HepG2 (cell line): ENCODE data around the gene TC2N. TPM values are rescaled to one million over a fixed set of nuclear protein-coding genes. Genes with fewer than 3 reads are reported as not detected.

Experiments
- CREB1 ChIP-seq, 2 experiments: fragments of 450-650 bp in 1 of 2; IDR thresholded peaks; 2 replicates each; pipeline ENCODE4 v1.6.1; 2016 to 2017; ENCODE audit warnings: control low read depth in 1 of 2, mild to moderate bottlenecking in 1 of 2, missing compliant biosample characterization in 1 of 2, missing genetic modification characterization in 1 of 2
- DNMT3B ChIP-seq: conservative IDR thresholded peaks from 2 replicates; pipeline ENCODE4 v1.6.1; 2016; ENCODE audit warnings: missing biosample characterization, control low read depth
- FOXA1 ChIP-seq, 2 experiments: fragments of 450-650 bp in 1 of 2; sonication (generic) in 1 of 2; formaldehyde crosslinking in 1 of 2; IDR thresholded peaks; 2 replicates each; pipeline versions ENCODE4 v1.4.0 to v1.6.1; 2016 to 2020; ENCODE audit warnings: missing genetic modification reagents in 1 of 2
- FOXA3 ChIP-seq: IDR thresholded peaks from 2 replicates; pipeline ENCODE4 v1.6.1; 2016; ENCODE audit warnings: missing genetic modification reagents, missing compliant biosample characterization
- HNRNPLL ChIP-seq: fragments of 200-400 bp; formaldehyde crosslinking; IDR thresholded peaks from 2 replicates; pipeline ENCODE4 v1.6.1; 2017; ENCODE audit warnings: mild to moderate bottlenecking, low read depth, low read length; ENCODE audit not compliant: poor library complexity, severe bottlenecking
- ISL2 ChIP-seq: sonication (generic); formaldehyde crosslinking; IDR thresholded peaks from 2 replicates; pipeline ENCODE4 v1.5.0; 2020; ENCODE audit warnings: missing genetic modification reagents
- MTA3 ChIP-seq: sonication (generic); formaldehyde crosslinking; IDR thresholded peaks from 2 replicates; pipeline ENCODE4 v1.4.0; 2020; ENCODE audit warnings: missing genetic modification reagents
- POGZ ChIP-seq: sonication (generic); formaldehyde crosslinking; IDR thresholded peaks from 2 replicates; pipeline ENCODE4 v1.4.0; 2020; ENCODE audit warnings: mild to moderate bottlenecking, missing genetic modification reagents
- THAP11 ChIP-seq: IDR thresholded peaks from 2 replicates; pipeline ENCODE4 v1.6.1; 2016; ENCODE audit warnings: missing biosample characterization, missing genetic modification reagents
- ZNF232 ChIP-seq: sonication (generic); formaldehyde crosslinking; IDR thresholded peaks from 2 replicates; pipeline ENCODE4 v1.4.0; 2020; ENCODE audit warnings: missing genetic modification reagents, borderline replicate concordance
- ZNF7 ChIP-seq: IDR thresholded peaks from 2 replicates; pipeline ENCODE4 v1.6.1; 2016; ENCODE audit warnings: missing biosample characterization, missing genetic modification reagents
- ZSCAN22 ChIP-seq: sonication (generic); formaldehyde crosslinking; IDR thresholded peaks from 2 replicates; pipeline ENCODE4 v1.4.0; 2020; ENCODE audit warnings: mild to moderate bottlenecking, missing genetic modification reagents
- ZSCAN31 ChIP-seq: sonication (generic); formaldehyde crosslinking; IDR thresholded peaks from 2 replicates; pipeline ENCODE4 v1.5.0; 2020; ENCODE audit warnings: low read depth, mild to moderate bottlenecking, missing genetic modification reagents
- polyA plus RNA-seq, 8 experiments: library from polyadenylated mRNA; depleted of rRNA in 3 of 8; stranded (reverse) in 7 of 8; unstranded in 1 of 8; fragments of >200 nt; fragmentation: Illumina TruSeq in 4 of 8; extraction: Trizol in 4 of 8; gene quantifications; 2 replicates each; pipeline versions ENCODE4 v1.2.1 to v1.2.3, GENCODE V29; 2011 to 2016; ENCODE audit warnings: low read depth in 4 of 8, missing spikeins in 1 of 8, mixed read lengths in 1 of 8; ENCODE audit not compliant: insufficient read depth in 1 of 8
- total RNA-seq, 5 experiments: library from RNA; depleted of rRNA; stranded (reverse); fragments of >200 nt; fragmentation: Illumina TruSeq; extraction: Trizol; gene quantifications; 2 replicates each; pipeline ENCODE4 v1.2.3, GENCODE V29; 2016; ENCODE audit warnings: low read depth in 1 of 5
- TF ChIP-seq, protein P1 (sequence below): sonication (generic); IDR thresholded peaks from 2 replicates; pipeline ENCODE4 v1.6.1; 2016; ENCODE audit warnings: low read depth, borderline replicate concordance
- TF ChIP-seq, protein P2 (sequence below): fragments of 450-650 bp; IDR thresholded peaks from 2 replicates; pipeline ENCODE4 v1.6.1; 2016
- TF ChIP-seq, protein P3 (sequence below): sonication (generic); formaldehyde crosslinking; conservative IDR thresholded peaks from 2 replicates; pipeline ENCODE4 v1.4.0; 2020; ENCODE audit warnings: missing genetic modification reagents
- TF ChIP-seq, protein P4 (sequence below): sonication (generic); formaldehyde crosslinking; IDR thresholded peaks from 2 replicates; pipeline ENCODE4 v1.9.0; 2022; ENCODE audit warnings: missing genetic modification reagents, mild to moderate bottlenecking, borderline replicate concordance
- TF ChIP-seq, protein P5 (sequence below): sonication (generic); formaldehyde crosslinking; IDR thresholded peaks from 2 replicates; pipeline ENCODE4 v1.4.0; 2020; ENCODE audit warnings: missing genetic modification reagents
- TF ChIP-seq, protein P6 (sequence below): sonication (generic); formaldehyde crosslinking; conservative IDR thresholded peaks from 2 replicates; pipeline ENCODE4 v1.8.1; 2023; ENCODE audit warnings: missing genetic modification reagents

TC2N gene
- total and polyA plus RNA-seq, 2 of the 13 experiments (the other 11 are each of a cell fraction or from before 2014, with no cell fraction given), result 0.03 TPM; not detected in 1

DNA sequence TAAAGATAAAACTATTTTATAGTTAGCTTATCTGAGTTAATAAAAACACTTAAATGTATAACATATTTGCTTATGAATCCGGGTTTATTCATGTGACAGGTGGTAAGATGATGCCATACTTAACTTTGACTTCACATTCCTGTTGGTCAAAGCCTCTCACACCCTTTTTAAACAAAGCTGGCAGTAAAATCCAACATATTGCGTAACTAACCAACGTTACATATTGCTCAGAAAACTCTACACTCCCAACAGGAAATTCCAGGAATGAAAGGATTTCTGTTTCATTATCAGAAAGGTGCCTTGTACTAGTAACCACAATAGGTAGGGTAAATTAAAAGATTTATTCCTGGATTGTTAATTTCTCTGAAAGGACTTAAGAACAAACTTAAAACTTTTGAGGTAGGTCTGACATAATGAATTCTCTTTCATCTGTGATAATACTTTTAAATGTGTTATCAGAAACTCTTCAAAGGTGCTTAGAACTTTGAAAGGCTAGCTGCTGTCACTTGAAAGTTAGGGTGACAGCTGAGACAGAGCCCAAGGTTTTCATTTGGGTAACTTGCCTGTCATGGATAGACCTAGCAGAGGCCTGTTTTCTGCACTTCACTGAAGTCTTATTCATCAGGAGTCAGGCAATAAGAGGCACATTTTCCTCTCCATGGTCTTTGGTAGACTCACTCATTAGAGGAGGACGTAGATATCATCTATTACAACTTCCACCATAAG is 111.6 kb downstream of the TC2N start (continued):
- TF ChIP-seq, protein P1, sequence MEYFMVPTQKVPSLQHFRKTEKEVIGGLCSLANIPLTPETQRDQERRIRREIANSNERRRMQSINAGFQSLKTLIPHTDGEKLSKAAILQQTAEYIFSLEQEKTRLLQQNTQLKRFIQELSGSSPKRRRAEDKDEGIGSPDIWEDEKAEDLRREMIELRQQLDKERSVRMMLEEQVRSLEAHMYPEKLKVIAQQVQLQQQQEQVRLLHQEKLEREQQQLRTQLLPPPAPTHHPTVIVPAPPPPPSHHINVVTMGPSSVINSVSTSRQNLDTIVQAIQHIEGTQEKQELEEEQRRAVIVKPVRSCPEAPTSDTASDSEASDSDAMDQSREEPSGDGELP, result peak; percentile 33; the same call in 1 of the 2 replicates
- TF ChIP-seq POGZ (CRISPR knock-in tag) (no peak), FOXA3 (CRISPR knock-in tag) (peak; percentile 76), DNMT3B (CRISPR knock-in tag) (no peak), ZSCAN31 (CRISPR knock-in tag) (no peak), ZSCAN22 (CRISPR knock-in tag) (no peak), THAP11 (CRISPR knock-in tag) (0 out of 2 replicates have a peak, but pooled peaks have one; percentile 40), ZNF232 (no peak), ISL2 (0 out of 2 replicates have a peak, but pooled peaks have one; percentile 30), FOXA1 (IDR thresholded peaks at IDR 0.05) (no peak), FOXA1 (CRISPR knock-in tag; IDR thresholded peaks at IDR 0.05) (peak; percentile 17; the same call in 1 of the 2 replicates), CREB1 (IDR thresholded peaks at IDR 0.05) (no peak), CREB1 (CRISPR knock-in tag; IDR thresholded peaks at IDR 0.05) (peak; percentile 57; the same call in 1 of the 2 replicates), ZNF7 (no peak), MTA3 (CRISPR knock-in tag) (no peak), HNRNPLL (no peak)
- TF ChIP-seq, protein P2, sequence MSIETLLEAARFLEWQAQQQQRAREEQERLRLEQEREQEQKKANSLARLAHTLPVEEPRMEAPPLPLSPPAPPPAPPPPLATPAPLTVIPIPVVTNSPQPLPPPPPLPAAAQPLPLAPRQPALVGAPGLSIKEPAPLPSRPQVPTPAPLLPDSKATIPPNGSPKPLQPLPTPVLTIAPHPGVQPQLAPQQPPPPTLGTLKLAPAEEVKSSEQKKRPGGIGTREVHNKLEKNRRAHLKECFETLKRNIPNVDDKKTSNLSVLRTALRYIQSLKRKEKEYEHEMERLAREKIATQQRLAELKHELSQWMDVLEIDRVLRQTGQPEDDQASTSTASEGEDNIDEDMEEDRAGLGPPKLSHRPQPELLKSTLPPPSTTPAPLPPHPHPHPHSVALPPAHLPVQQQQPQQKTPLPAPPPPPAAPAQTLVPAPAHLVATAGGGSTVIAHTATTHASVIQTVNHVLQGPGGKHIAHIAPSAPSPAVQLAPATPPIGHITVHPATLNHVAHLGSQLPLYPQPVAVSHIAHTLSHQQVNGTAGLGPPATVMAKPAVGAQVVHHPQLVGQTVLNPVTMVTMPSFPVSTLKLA, result no peak
- TF ChIP-seq, protein P3, sequence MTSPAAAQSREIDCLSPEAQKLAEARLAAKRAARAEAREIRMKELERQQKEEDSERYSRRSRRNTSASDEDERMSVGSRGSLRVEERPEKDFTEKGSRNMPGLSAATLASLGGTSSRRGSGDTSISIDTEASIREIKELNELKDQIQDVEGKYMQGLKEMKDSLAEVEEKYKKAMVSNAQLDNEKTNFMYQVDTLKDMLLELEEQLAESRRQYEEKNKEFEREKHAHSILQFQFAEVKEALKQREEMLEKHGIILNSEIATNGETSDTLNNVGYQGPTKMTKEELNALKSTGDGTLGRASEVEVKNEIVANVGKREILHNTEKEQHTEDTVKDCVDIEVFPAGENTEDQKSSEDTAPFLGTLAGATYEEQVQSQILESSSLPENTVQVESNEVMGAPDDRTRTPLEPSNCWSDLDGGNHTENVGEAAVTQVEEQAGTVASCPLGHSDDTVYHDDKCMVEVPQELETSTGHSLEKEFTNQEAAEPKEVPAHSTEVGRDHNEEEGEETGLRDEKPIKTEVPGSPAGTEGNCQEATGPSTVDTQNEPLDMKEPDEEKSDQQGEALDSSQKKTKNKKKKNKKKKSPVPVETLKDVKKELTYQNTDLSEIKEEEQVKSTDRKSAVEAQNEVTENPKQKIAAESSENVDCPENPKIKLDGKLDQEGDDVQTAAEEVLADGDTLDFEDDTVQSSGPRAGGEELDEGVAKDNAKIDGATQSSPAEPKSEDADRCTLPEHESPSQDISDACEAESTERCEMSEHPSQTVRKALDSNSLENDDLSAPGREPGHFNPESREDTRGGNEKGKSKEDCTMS, result no peak
- TF ChIP-seq, protein P4, sequence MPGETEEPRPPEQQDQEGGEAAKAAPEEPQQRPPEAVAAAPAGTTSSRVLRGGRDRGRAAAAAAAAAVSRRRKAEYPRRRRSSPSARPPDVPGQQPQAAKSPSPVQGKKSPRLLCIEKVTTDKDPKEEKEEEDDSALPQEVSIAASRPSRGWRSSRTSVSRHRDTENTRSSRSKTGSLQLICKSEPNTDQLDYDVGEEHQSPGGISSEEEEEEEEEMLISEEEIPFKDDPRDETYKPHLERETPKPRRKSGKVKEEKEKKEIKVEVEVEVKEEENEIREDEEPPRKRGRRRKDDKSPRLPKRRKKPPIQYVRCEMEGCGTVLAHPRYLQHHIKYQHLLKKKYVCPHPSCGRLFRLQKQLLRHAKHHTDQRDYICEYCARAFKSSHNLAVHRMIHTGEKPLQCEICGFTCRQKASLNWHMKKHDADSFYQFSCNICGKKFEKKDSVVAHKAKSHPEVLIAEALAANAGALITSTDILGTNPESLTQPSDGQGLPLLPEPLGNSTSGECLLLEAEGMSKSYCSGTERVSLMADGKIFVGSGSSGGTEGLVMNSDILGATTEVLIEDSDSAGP, result no peak
- TF ChIP-seq, protein P5, sequence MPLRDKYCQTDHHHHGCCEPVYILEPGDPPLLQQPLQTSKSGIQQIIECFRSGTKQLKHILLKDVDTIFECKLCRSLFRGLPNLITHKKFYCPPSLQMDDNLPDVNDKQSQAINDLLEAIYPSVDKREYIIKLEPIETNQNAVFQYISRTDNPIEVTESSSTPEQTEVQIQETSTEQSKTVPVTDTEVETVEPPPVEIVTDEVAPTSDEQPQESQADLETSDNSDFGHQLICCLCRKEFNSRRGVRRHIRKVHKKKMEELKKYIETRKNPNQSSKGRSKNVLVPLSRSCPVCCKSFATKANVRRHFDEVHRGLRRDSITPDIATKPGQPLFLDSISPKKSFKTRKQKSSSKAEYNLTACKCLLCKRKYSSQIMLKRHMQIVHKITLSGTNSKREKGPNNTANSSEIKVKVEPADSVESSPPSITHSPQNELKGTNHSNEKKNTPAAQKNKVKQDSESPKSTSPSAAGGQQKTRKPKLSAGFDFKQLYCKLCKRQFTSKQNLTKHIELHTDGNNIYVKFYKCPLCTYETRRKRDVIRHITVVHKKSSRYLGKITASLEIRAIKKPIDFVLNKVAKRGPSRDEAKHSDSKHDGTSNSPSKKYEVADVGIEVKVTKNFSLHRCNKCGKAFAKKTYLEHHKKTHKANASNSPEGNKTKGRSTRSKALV (CRISPR knock-in tag), result no peak
- TF ChIP-seq, protein P6, sequence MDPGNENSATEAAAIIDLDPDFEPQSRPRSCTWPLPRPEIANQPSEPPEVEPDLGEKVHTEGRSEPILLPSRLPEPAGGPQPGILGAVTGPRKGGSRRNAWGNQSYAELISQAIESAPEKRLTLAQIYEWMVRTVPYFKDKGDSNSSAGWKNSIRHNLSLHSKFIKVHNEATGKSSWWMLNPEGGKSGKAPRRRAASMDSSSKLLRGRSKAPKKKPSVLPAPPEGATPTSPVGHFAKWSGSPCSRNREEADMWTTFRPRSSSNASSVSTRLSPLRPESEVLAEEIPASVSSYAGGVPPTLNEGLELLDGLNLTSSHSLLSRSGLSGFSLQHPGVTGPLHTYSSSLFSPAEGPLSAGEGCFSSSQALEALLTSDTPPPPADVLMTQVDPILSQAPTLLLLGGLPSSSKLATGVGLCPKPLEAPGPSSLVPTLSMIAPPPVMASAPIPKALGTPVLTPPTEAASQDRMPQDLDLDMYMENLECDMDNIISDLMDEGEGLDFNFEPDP (CRISPR knock-in tag), result no peak
